HG03159 (cell line): Measurements from ENCODE around the gene BPTF.
"Not testable (repeated sequence)": the region's sequence is repeated elsewhere in the genome, so short reads cannot be mapped to it uniquely, and the experiment has no call there.

Experiments used
- ATAC-seq: cut with Tn5 transposase; IDR thresholded peaks from one replicate; pipeline ENCODE4 v1.9.1; 2021; ENCODE audit warnings: mild to moderate bottlenecking, moderate library complexity; ENCODE audit not compliant: unreplicated experiment

Gene BPTF

GRCh38 chr17:67833946-67834631, 8.8 kb downstream of the BPTF start:
- ATAC-seq: no peak

- ATAC-seq: no peak
These were observed 9.3 kb downstream of the BPTF start for GRCh38 chr17:67834634-67835033.

GRCh38 chr17:67836205-67836987, 11.1 kb downstream of the BPTF start:
- no peak for ATAC-seq

GRCh38 chr17:67837965-67838364, 12.7 kb downstream of the BPTF start:
- no peak for ATAC-seq

- no peak for ATAC-seq
These were observed 13.2 kb downstream of the BPTF start for GRCh38 chr17:67838538-67838937.

- ATAC-seq: no peak
These were observed 16.7 kb downstream of the BPTF start for GRCh38 chr17:67841992-67842391.

- no peak for ATAC-seq
These were observed 17.3 kb downstream of the BPTF start for GRCh38 chr17:67842648-67843047.

GRCh38 chr17:67845374-67845773, 20.1 kb downstream of the BPTF start:
- ATAC-seq: no peak

- not testable (repeated sequence) for ATAC-seq
These were observed 22.9 kb downstream of the BPTF start for GRCh38 chr17:67848189-67848588.

- ATAC-seq: not testable (repeated sequence)
These were observed 23.5 kb downstream of the BPTF start for GRCh38 chr17:67848846-67849245.

GRCh38 chr17:67850991-67851631, 25.8 kb downstream of the BPTF start:
- ATAC-seq: no peak

GRCh38 chr17:67853703-67854102, 28.4 kb downstream of the BPTF start:
- no peak for ATAC-seq

- no peak for ATAC-seq
These were observed 29.1 kb downstream of the BPTF start for GRCh38 chr17:67854378-67854777.

GRCh38 chr17:67855504-67856324, 30.4 kb downstream of the BPTF start:
- ATAC-seq: no peak

GRCh38 chr17:67856402-67856801, 31.1 kb downstream of the BPTF start:
- not testable (repeated sequence) for ATAC-seq

- no peak for ATAC-seq
These were observed 37.4 kb downstream of the BPTF start for GRCh38 chr17:67862614-67863217.

GRCh38 chr17:67863624-67864247, 38.4 kb downstream of the BPTF start:
- no peak for ATAC-seq

- ATAC-seq: no peak
These were observed 40.1 kb downstream of the BPTF start for GRCh38 chr17:67865438-67865837.

- no peak for ATAC-seq
These were observed 42.3 kb downstream of the BPTF start for GRCh38 chr17:67867591-67867990.

- ATAC-seq: no peak
These were observed 42.9 kb downstream of the BPTF start for GRCh38 chr17:67868176-67868575.
